NT2/D1 (cell line): ENCODE measurements around the gene PUDP.

ENCODE experiments used
- DNase-seq: peaks from one replicate; pipeline ENCODE4 v3.0.0-alpha.2; 2011; ENCODE audit warnings: low read depth, low spot score
- H3K27me3 ChIP-seq: 2 replicates; pipeline ENCODE4 v1.6.0; 2011; ENCODE audit warnings: mild to moderate bottlenecking; ENCODE audit not compliant: insufficient read length, insufficient read depth
- H3K36me3 ChIP-seq: 2 replicates; pipeline ENCODE4 v1.6.1; 2011; ENCODE audit warnings: mild to moderate bottlenecking, low read length, mixed read lengths; ENCODE audit not compliant: insufficient read depth, insufficient read length
- H3K4me1 ChIP-seq: 2 replicates; pipeline ENCODE4 v1.5.1; 2011; ENCODE audit not compliant: insufficient read depth, insufficient read length
- H3K4me3 ChIP-seq: 2 replicates; pipeline ENCODE4 v1.5.1; 2011; ENCODE audit warnings: low read depth; ENCODE audit not compliant: insufficient read length
- H3K9ac ChIP-seq: 2 replicates; pipeline ENCODE4 v1.6.0; 2011; ENCODE audit warnings: low read depth; ENCODE audit not compliant: insufficient read length
- H3K9me3 ChIP-seq: 2 replicates; pipeline ENCODE4 v1.5.1; 2011; ENCODE audit warnings: mild to moderate bottlenecking, low read length; ENCODE audit not compliant: insufficient read depth
- SUZ12 ChIP-seq: IDR thresholded peaks from 2 replicates; pipeline ENCODE4 v1.6.1; 2011; ENCODE audit not compliant: insufficient read length, insufficient read depth; ENCODE audit errors: extremely low read depth
- YY1 ChIP-seq: IDR thresholded peaks from 2 replicates; pipeline ENCODE4 v1.6.1; 2011; ENCODE audit not compliant: insufficient read length, insufficient read depth
- ZNF274 ChIP-seq: IDR thresholded peaks from 2 replicates; pipeline ENCODE4 v1.6.1; 2011; ENCODE audit warnings: mild to moderate bottlenecking, low read depth, low read length

The PUDP gene

GRCh38 chrX:7065473-7065872 lies 82.5 kb downstream of the PUDP start:
- TF ChIP-seq ZNF274: no peak
- TF ChIP-seq SUZ12: no peak
- no peak for TF ChIP-seq YY1
- no peak overlapping the region for H3K4me3 ChIP-seq
- no peak overlapping the region for H3K9ac ChIP-seq
- H3K27me3 ChIP-seq: no peaks in the 10 kb centered on the region
- 0 out of 2 replicates have a peak, but pooled peaks cover 4% of the 10 kb centered on the region for H3K9me3 ChIP-seq
- no peak for DNase-seq
- H3K36me3 ChIP-seq: no peaks in the 10 kb centered on the region
- no peaks in the 10 kb centered on the region for H3K4me1 ChIP-seq

- peaks cover under 1% of the 10 kb centered on the region for H3K4me1 ChIP-seq
- H3K27me3 ChIP-seq: no peaks in the 10 kb centered on the region
- TF ChIP-seq ZNF274: no peak
- TF ChIP-seq YY1: no peak
- TF ChIP-seq SUZ12: no peak
Observed at GRCh38 chrX:7062903-7063302, 85.0 kb downstream of the PUDP start.

GRCh38 chrX:7062276-7062675 lies 85.7 kb downstream of the PUDP start:
- Histone ChIP-seq H3K9ac (no peak overlapping the region), H3K27me3 (no peaks in the 10 kb centered on the region), H3K4me3 (no peak overlapping the region), H3K4me1 (peaks cover 3% of the 10 kb centered on the region), H3K9me3 (0 out of 2 replicates have a peak, but pooled peaks cover 4% of the 10 kb centered on the region), H3K36me3 (no peaks in the 10 kb centered on the region)
- no peak for TF ChIP-seq SUZ12
- TF ChIP-seq ZNF274: no peak
- DNase-seq: no peak

More at GRCh38 chrX:7062903-7063302, 85.0 kb downstream of the PUDP start:
- Histone ChIP-seq H3K36me3 (no peaks in the 10 kb centered on the region), H3K9me3 (0 out of 2 replicates have a peak, but pooled peaks cover 4% of the 10 kb centered on the region), H3K4me3 (no peak overlapping the region), H3K9ac (no peak overlapping the region)
- no peak for DNase-seq

GRCh38 chrX:7061429-7061828 lies 86.5 kb downstream of the PUDP start:
- DNase-seq: no peak
- peaks cover 3% of the 10 kb centered on the region for H3K36me3 ChIP-seq
- TF ChIP-seq SUZ12 (no peak), YY1 (no peak), ZNF274 (no peak)

GRCh38 chrX:7060444-7060843 lies 87.5 kb downstream of the PUDP start:
- no peak for TF ChIP-seq YY1
- no peak for TF ChIP-seq ZNF274
- TF ChIP-seq SUZ12: no peak
- Histone ChIP-seq H3K9me3 (0 out of 2 replicates have a peak, but pooled peaks cover 4% of the 10 kb centered on the region), H3K27me3 (no peaks in the 10 kb centered on the region), H3K4me1 (peaks cover 3% of the 10 kb centered on the region), H3K9ac (no peak overlapping the region), H3K36me3 (peaks cover 3% of the 10 kb centered on the region), H3K4me3 (no peak overlapping the region)
- no peak for DNase-seq

More at GRCh38 chrX:7061429-7061828, 86.5 kb downstream of the PUDP start:
- Histone ChIP-seq H3K4me3 (no peak overlapping the region), H3K9ac (no peak overlapping the region), H3K4me1 (peaks cover 3% of the 10 kb centered on the region), H3K27me3 (no peaks in the 10 kb centered on the region), H3K9me3 (0 out of 2 replicates have a peak, but pooled peaks cover 4% of the 10 kb centered on the region)

- peaks cover 3% of the 10 kb centered on the region for H3K36me3 ChIP-seq
- H3K27me3 ChIP-seq: no peaks in the 10 kb centered on the region
- DNase-seq: no peak
- peaks cover 3% of the 10 kb centered on the region for H3K4me1 ChIP-seq
- 0 out of 2 replicates have a peak, but pooled peaks cover 4% of the 10 kb centered on the region for H3K9me3 ChIP-seq
- TF ChIP-seq SUZ12: no peak
- TF ChIP-seq YY1: no peak
- TF ChIP-seq ZNF274: no peak
- H3K4me3 ChIP-seq: no peak overlapping the region
- no peak overlapping the region for H3K9ac ChIP-seq
Observed at GRCh38 chrX:7059859-7060258, 88.1 kb downstream of the PUDP start.

GRCh38 chrX:7059214-7059838 lies 88.6 kb downstream of the PUDP start:
- Histone ChIP-seq H3K4me1 (peaks cover 3% of the 10 kb centered on the region), H3K4me3 (no peak overlapping the region), H3K9ac (no peak overlapping the region), H3K36me3 (peaks cover 3% of the 10 kb centered on the region), H3K27me3 (no peaks in the 10 kb centered on the region), H3K9me3 (0 out of 2 replicates have a peak, but pooled peaks cover 4% of the 10 kb centered on the region)
- TF ChIP-seq YY1 (no peak), SUZ12 (no peak), ZNF274 (no peak)
- no peak for DNase-seq
